Tibial nerve (tissue), 4 donors: ENCODE results near the gene HMX2. TPM values are rescaled to one million over a fixed set of nuclear protein-coding genes. Genes with fewer than 3 reads are reported as not detected.

Source experiments
- DNase-seq, 2 donors: peaks; one replicate each; pipeline ENCODE4 v3.0.0-alpha.2; 2019; ENCODE audit warnings: low spot score in 2 of 2
- H3K27ac ChIP-seq, 4 donors: fragments of 200-600 bp; sonication (generic) in 3 of 4; one replicate each; pipeline ENCODE4 v1.5.1; 2017 to 2019; ENCODE audit warnings: mild to moderate bottlenecking in 1 of 4
- H3K27me3 ChIP-seq, 2 donors: fragments of 200-600 bp; sonication (generic) in 1 of 2; one replicate each; pipeline versions ENCODE4 v1.5.1 to v1.6.0; 2017 to 2019
- H3K36me3 ChIP-seq, 3 donors: fragments of 200-600 bp; sonication (generic); one replicate each; pipeline ENCODE4 v1.5.1; 2018 to 2019
- H3K4me1 ChIP-seq, 4 donors: fragments of 200-600 bp; sonication (generic) in 3 of 4; one replicate each; pipeline ENCODE4 v1.5.1; 2017 to 2019
- H3K4me3 ChIP-seq, 4 donors: fragments of 200-600 bp; sonication (generic) in 3 of 4; one replicate each; pipeline ENCODE4 v1.5.1; 2017 to 2019; ENCODE audit warnings: mild to moderate bottlenecking in 1 of 4, moderate library complexity in 1 of 4
- H3K9me3 ChIP-seq, 4 donors: fragments of 200-600 bp; sonication (generic) in 3 of 4; one replicate each; pipeline ENCODE4 v1.5.1; 2017 to 2019
- EP300 ChIP-seq, 2 donors: sonication (generic); formaldehyde crosslinking; IDR thresholded peaks; one replicate each; pipeline ENCODE4 v1.6.1; 2017; ENCODE audit warnings: antibody characterized with exemption in 2 of 2, mild to moderate bottlenecking in 1 of 2
- POLR2A ChIP-seq, 2 donors: fragments of 450-650 bp; IDR thresholded peaks; one replicate each; pipeline ENCODE4 v1.6.1; 2017; ENCODE audit warnings: antibody characterized with exemption in 2 of 2, mild to moderate bottlenecking in 2 of 2, moderate library complexity in 2 of 2
- WGBS, 2 donors: methylation state at CpG; one replicate each; pipeline ENCODE4 v1.1.5; 2018; 5-methylcytosine and 5-hydroxymethylcytosine counted together
- total RNA-seq, 4 donors: library from RNA; depleted of rRNA; stranded (reverse); fragments of >200 nt; gene quantifications; one replicate each; pipeline ENCODE4 v1.1.0, GENCODE V29; 2016
- TF ChIP-seq, protein P1 (sequence below), 5 experiments: fragments of 200-600 bp in 3 of 5; fragments of 450-650 bp in 2 of 5; sonication (generic) in 3 of 5; IDR thresholded peaks; one replicate each; pipeline ENCODE4 v1.5.1; 2016 to 2019; ENCODE audit warnings: antibody characterized with exemption in 5 of 5, mild to moderate bottlenecking in 3 of 5, moderate library complexity in 2 of 5

The HMX2 gene
- total RNA-seq, 4 donors from 2014 or later: not detected

- Histone ChIP-seq H3K36me3 (peaks cover 0 to 34% (median 5%) of the 10 kb centered on the region in 3 donors), H3K27ac (peak overlapping the region; percentile 75 to 93 (median 91)), H3K4me3 (peak overlapping the region; percentile 89 to 99 (median 93)), H3K4me1 (peaks cover 0 to 56% (median 30%) of the 10 kb centered on the region in 4 donors), H3K27me3 (peaks cover 0 to 37% of the 10 kb centered on the region in 2 donors), H3K9me3 (no peaks in the 10 kb centered on the region)
- no peak for TF ChIP-seq POLR2A (IDR thresholded peaks at IDR 0.05)
- 5% methylated on average over 27 to 38 of the region's 49 CpGs for WGBS, 2 donors
- DNase-seq: no peak
Measured at GRCh38 chr10:123154711-123155505, 7.0 kb downstream of the HMX2 start.

DNA sequence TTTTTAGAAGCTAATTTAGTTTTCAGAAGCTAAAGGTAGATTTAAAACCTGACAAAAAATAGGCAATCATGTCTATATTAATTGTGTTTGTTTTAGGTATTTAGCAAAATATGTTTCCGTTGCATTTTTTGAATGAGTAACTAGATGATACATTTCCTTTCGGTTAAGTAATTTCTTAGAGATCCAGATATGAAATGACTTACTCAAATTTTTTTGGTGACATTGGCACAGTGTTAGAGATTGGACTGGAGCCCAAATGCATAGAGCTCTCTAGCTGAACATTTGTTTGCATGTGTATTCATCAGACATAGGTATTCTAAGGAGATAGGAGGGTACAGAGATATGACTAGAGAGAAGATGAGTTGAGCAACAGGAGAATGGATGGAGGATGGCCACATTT, 8.1 kb downstream of the HMX2 start:
- Histone ChIP-seq H3K4me1 (peaks cover 0 to 44% (median 18%) of the 10 kb centered on the region in 4 donors), H3K4me3 (no peak overlapping the region), H3K27me3 (peaks cover 0 to 25% of the 10 kb centered on the region in 2 donors), H3K27ac (no peak overlapping the region), H3K36me3 (peaks cover 0 to 43% (median 8%) of the 10 kb centered on the region in 3 donors), H3K9me3 (no peaks in the 10 kb centered on the region)
- no peak for DNase-seq
- WGBS, 2 donors: 86 to 89% methylated on average over 2 of the region's 2 CpGs
- TF ChIP-seq POLR2A (IDR thresholded peaks at IDR 0.05): no peak
- TF ChIP-seq EP300 (IDR thresholded peaks at IDR 0.05): no peak
- TF ChIP-seq, protein P1, sequence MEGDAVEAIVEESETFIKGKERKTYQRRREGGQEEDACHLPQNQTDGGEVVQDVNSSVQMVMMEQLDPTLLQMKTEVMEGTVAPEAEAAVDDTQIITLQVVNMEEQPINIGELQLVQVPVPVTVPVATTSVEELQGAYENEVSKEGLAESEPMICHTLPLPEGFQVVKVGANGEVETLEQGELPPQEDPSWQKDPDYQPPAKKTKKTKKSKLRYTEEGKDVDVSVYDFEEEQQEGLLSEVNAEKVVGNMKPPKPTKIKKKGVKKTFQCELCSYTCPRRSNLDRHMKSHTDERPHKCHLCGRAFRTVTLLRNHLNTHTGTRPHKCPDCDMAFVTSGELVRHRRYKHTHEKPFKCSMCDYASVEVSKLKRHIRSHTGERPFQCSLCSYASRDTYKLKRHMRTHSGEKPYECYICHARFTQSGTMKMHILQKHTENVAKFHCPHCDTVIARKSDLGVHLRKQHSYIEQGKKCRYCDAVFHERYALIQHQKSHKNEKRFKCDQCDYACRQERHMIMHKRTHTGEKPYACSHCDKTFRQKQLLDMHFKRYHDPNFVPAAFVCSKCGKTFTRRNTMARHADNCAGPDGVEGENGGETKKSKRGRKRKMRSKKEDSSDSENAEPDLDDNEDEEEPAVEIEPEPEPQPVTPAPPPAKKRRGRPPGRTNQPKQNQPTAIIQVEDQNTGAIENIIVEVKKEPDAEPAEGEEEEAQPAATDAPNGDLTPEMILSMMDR (IDR thresholded peaks at IDR 0.05): no peak

- no peak for DNase-seq
- no peaks in the 10 kb centered on the region for H3K9me3 ChIP-seq
- H3K27ac ChIP-seq: no peak overlapping the region
- TF ChIP-seq, protein P1 (IDR thresholded peaks at IDR 0.05): no peak
- TF ChIP-seq EP300 (IDR thresholded peaks at IDR 0.05) (no peak), POLR2A (IDR thresholded peaks at IDR 0.05) (no peak)
- peaks cover 0 to 51% (median 12%) of the 10 kb centered on the region in 3 donors for H3K36me3 ChIP-seq
- H3K27me3 ChIP-seq: peaks cover 0 to 14% of the 10 kb centered on the region in 2 donors
- H3K4me3 ChIP-seq: no peak overlapping the region
- WGBS, 2 donors: 86 to 89% methylated on average over 3 of the region's 3 CpGs
- peaks cover 0 to 38% (median 13%) of the 10 kb centered on the region in 4 donors for H3K4me1 ChIP-seq
Measured at GRCh38 chr10:123157210-123157609, 9.3 kb downstream of the HMX2 start.

DNA sequence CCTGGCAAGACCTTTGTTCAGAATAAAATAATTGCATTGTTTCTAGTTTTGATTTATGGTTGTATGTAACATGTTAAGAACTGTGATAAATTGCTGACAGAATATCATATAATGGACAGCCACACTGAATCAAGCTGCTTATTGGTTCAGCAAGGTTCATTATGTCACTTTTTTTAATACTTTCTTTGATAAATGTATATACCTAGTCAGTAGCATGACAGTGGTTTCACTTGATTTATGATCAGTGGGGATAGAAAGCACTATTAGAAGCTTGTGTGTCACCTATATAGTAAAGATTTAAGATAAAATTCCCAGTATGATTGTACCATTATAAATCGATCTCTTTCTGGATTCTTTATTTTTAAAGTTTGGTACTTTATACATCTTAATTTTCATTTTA, 10.7 kb downstream of the HMX2 start:
- 87 to 96% methylated on average over 1 of the region's 1 CpG for WGBS, 2 donors
- Histone ChIP-seq H3K27me3 (no peaks in the 10 kb centered on the region), H3K4me1 (peaks cover 0 to 37% (median 13%) of the 10 kb centered on the region in 4 donors), H3K9me3 (no peaks in the 10 kb centered on the region), H3K36me3 (peaks cover 0 to 66% (median 26%) of the 10 kb centered on the region in 3 donors), H3K4me3 (no peak overlapping the region), H3K27ac (no peak overlapping the region)
- TF ChIP-seq EP300 (IDR thresholded peaks at IDR 0.05) (no peak), POLR2A (IDR thresholded peaks at IDR 0.05) (no peak)
- TF ChIP-seq, protein P1 (IDR thresholded peaks at IDR 0.05): no peak
- no peak for DNase-seq

GRCh38 chr10:123160311-123160980, 12.5 kb downstream of the HMX2 start:
- Histone ChIP-seq H3K9me3 (no peaks in the 10 kb centered on the region), H3K27ac (no peak overlapping the region), H3K36me3 (peaks cover 0 to 82% (median 30%) of the 10 kb centered on the region in 3 donors), H3K4me3 (no peak overlapping the region), H3K4me1 (peaks cover 0 to 28% (median 8%) of the 10 kb centered on the region in 4 donors), H3K27me3 (no peaks in the 10 kb centered on the region)
- TF ChIP-seq POLR2A (IDR thresholded peaks at IDR 0.05) (no peak), EP300 (IDR thresholded peaks at IDR 0.05) (no peak)
- TF ChIP-seq, protein P1 (IDR thresholded peaks at IDR 0.05): no peak
- WGBS, 2 donors: 87 to 88% methylated on average over 11 of the region's 11 CpGs
- no peak for DNase-seq
